GM18858 (cell line): ENCODE results near the gene NTM.

Experiments
- ATAC-seq: cut with Tn5 transposase; IDR thresholded peaks from one replicate; pipeline ENCODE4 v1.9.1; 2021; ENCODE audit not compliant: unreplicated experiment

The NTM gene

DNA sequence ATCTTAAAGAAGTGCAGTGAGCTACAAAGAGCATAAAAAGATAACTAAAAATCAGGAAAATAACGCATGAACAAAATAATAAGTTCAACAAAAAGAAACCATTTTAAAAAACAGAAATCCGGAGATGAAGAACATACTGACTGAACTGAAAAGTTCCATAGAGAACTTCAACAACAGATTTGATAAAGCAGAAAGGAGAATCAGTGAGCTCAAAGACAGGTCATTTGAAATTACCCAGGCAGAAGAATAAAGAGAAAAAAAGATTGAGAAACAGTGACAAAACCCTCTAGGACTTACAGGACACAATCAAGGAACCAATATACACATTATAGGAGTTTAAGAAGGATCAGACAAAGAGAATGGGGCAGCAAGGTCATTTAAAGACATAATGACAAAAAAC, 334.3 kb downstream of the NTM start:
- no peak for ATAC-seq

DNA sequence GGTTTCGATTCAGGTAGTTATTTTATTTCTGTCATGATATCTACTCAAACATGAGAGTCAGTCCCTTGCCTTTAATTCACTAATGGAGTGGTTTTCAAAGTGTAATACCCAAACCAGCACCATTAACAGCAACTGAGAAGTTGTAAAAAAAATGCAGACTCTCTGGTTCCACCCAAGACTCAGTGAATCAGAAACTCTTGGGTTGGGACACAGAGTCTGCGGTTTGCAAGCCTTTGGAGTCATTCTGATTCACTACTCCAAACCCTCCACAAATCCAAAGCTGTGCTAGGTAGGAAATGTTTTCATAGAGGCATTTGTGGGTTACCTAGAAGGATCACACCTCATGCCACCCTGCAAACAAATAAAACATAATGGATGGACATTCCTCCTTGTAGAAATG, 340.1 kb downstream of the NTM start:
- no peak for ATAC-seq

DNA sequence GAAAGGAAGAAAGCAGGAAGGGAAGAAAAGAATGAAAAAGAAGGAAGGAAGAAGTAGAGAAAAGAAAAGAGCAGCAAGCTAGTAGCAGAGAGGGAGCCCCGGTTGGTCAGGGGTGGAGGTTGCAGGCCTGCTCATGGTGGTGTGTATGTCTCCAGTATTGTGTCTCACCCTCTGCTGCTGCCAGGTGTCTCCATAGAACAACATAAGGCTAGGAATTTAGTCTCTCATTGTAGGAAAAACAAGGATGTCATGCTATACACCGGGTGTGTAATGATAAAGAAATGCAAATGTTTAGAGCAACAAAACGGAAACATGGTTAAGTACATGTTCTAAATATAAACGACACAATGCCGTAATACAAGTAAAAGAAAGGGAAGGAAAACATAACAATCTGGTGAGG, 342.5 kb downstream of the NTM start:
- no peak for ATAC-seq

DNA sequence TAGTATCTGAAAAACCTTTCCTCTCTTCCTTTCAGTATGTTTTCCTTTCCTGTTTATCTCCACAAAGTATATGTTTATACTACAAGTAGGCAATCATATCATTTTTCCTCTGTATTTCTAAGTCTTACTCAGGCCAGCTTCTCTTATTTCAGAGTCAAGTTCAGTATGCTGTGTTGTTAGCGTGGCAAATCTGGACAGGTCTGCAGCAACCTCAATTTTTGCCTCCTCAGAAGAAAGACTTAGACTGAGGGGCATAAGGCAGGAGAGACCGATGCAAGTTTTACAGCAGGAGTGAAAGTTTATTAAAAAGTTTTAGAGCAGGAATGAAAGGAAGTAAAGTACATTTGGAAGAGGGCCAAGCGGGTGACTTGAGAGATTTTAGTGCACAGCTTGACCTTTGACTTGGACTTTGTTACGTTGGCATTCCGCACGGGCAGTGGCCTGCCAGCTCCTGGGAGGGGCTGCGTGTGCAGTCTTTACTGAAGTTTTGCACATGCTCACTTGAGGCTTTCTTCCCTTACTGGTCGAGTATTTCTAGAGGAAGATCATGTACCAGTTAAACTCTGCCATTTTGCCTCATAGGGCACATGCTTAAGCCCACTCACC, 343.2 kb downstream of the NTM start:
- ATAC-seq = no peak

DNA sequence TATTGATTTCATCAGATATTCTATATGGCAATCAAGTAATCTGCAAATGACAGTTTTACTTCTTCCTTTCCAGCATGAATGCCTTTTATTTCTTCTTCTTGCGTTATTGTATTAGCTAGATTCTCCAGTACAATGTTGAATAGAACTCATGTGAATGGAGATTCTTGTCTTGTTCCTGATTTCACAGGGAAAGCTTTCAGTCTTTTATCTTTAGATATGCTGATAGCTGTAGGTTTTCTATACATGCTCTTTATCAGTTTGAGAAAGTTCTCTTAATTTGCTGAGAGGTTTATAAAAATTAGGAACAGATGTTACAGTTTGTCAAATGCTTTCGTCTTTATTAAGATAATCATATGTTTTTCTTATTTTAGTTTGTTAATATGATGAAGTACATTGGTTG, 347.2 kb downstream of the NTM start:
- no peak for ATAC-seq

DNA sequence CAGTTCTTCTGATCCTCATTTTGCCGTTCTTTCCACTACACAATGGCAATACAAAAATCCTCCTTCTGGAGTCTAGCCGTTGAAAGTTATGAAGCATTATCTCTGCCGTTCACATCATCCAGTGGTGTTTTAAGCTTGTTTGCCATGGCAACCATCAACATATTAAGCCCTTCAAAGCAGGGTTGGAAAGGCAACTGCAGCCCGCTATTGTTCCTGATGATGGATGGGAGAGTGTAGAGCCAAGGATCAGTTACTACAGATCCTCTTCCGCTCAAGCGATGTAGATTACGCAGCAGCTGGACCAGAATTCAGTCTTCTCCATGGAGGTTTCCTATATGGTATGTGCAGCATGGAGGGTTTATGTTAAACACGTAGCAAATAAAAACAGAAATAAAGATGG, 352.7 kb downstream of the NTM start:
- no peak for ATAC-seq

DNA sequence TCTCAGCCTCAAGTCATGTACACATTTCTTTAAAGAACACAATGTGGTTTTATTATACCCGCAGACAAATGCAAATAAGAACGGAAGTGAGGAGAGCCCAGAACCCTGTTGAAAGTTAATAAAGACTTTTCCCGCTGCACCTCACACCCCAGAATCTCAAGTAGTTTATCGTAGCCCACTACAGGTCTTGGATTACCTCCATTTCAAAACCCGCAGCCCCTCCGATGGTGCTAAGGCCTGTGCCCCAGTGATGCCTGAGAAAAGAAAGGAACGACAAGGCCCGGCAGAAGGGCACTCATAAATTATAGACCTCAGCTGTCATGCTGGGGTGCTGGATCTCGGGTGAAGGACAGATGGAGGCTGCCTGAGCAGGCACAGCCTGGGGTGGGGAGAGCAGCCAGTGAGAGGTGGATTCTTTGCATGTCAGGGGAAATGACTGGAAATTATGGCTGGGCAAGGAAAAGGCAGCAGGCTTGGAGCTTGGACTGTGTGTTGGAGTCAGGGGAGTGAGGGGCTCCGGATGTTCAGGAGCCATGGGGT, 354.1 kb downstream of the NTM start:
- no peak for ATAC-seq

DNA sequence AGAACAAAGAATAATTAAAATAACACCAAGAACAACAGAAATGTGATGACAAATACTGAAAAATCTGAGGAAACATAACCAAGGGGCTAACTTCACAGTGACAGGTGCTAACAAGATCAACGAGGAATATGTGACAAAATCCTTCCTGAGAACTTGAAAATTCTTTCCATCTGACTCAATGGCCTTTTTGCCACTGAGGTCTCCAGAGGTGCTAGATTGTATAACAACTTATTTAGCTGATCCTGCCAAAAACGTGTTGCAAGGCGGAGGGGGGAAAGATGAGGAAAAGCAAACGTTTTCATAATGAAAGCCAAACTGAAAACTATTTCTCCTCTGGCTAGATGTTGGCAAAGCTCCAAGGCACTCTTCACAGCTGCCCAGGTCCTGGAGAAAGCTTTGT, 364.5 kb downstream of the NTM start:
- ATAC-seq = no peak

DNA sequence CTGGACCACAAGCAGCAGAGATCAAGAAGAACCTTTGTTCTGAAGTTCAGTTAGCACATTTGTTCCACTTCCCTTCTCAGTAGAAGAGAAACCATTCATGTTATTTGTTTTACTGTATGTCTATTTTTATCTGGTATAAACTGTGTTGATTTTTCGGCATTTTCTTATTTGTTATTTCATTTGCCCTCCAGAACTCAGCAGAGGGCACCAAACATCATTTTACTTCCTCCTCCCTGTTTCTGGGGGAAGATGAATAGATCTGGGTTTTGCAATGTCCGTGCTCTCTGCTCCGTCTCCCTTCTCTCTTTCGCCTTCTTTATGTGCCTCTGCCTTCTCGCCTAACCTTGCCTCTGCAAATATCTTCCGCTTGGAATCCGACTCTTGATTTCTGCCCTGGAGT, 366.9 kb downstream of the NTM start:
- no peak for ATAC-seq

DNA sequence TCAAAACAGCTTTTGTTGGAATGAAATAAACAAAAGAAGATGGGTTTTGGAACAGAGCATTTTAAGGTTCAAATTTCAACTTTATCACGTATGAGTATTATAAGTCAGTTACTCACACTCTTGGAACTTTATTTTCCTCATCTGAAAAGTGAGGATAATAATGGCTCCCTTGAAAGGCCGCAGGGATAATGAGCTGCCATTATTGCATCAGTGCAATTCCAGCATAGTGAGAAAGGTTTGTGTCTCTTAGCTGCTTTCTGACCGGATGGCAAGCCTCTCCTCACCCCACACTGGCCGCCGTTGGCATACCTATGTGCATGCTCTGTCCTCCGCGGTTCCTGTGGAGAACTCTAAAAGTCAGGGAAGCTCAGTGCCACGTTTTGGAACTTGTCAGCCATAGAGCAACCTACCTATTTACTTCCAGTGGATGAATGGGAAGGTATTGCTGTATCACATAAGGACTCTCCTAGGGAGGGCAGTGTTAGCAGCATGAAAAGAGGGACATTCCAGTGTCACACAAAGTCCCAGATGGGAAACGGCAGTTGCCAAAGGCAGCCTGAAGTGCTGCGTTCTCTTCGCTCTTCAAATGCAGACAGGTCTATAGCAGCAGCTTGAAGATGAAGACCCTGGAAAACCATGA, 368.9 kb downstream of the NTM start:
- ATAC-seq = no peak

DNA sequence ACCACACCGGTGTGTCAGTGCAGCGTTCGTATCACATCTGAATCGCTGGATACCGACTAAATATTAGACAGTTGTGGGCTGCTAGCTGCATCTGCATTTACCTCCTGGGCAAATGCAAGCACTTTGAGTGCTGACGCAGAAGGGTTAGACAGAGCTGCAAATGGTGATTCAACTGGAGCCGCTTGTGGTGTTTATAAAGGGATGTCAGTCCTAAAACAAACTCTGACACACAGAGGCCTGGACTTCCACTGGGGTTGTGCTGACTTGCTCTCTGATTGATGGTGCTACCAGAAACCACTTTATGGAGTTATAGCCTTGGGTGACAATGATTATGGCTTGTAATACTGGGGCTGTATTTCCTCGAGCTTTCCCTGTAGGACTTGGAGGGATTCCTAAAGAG, 374.4 kb downstream of the NTM start:
- ATAC-seq = no peak

DNA sequence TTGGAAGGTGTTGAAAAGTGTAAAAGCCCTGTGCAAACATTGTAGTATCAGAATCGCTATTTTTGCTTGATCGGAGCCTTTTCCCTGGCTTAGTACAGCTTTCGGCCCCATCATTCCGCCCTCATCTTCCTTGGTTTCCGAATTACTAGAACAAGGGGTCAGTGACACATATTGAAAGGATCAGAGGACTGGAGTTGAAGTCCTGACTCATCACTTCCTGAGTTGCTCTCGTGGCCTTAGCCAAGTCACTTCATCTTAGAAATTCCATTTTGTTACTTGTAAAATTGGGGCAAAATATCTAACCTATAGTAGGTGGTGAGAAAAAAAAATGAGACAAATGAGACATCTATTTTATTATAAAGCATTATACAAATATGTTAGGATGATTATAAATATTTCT, 375.0 kb downstream of the NTM start:
- ATAC-seq = no peak

DNA sequence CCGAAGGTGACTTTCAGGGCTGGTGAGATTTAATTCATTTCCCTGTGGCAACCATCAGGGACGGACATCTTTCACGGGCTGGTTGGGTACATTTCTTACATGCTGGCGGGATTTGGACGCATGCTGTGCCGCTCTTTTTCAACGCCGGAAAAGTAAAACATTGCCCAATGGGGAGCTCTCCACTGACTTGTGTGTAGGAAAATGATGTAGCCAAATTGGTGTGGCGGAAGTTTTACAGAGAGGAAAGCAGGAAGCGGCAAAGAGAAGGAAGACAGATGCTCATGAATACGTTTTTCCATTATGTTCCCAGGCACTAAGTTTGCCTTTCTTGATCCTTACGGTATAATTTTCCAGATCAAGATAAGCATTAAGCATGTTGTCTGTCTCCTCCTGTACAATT, 375.8 kb downstream of the NTM start:
- ATAC-seq = no peak

DNA sequence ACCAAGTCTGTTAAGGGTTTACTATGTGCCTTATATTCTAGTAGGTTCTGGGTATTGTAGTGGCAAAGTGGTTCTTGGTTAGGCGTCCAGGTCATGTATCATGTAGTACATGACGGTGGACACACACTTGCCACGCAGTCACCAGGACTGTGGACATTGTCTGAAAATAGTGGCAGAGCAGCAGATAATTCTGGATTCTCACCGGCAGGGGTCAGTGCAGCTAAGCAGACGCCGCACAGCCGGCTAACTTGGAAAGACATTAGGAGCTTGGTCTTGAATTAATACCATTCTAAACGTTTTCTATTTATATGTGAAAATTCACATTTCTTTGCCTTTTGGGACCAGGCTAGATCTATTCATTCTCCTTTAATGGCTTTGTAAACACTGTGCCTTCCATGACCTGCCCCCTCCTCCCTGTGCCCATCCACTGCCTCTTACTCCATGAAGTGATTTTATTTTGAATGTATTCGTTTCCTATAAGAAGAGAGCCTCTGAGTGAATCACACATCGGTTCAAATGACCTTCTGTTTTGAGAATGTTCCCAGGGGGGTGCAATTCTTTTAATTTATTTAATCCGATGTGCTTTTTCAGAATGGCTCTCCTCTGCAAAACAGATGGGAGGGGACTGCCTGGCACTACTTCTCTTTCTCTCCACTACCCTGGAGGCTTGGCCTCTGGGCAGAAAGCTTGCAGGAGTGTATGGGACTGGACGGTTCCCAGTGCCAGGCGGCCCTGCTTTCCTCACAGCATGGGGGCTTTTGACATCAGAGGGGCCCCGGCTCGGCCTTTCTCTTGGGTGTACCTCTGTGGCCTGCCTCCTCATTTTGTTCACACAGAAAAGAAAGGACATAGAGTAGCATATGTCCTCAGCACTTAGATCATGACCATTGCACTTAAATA, 378.0 kb downstream of the NTM start:
- ATAC-seq = no peak

DNA sequence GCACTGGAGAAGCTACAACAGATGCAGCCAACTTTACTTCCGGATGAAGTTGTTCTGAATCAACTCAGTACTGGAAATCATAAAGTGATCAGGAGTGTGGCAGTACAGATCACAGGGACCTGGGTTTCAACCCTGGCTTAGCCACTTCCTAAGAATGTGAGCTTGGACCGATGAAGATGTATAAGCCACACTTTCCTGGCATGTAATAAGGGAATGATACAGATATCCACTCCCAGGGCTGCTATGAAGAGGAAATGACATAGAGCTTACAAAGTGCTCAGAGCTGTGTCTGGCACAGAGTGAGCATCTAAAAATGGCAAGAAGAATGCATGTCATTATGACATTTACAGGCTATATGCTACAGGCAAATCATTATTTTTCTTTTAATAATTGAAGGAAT, 378.7 kb downstream of the NTM start:
- ATAC-seq = no peak

DNA sequence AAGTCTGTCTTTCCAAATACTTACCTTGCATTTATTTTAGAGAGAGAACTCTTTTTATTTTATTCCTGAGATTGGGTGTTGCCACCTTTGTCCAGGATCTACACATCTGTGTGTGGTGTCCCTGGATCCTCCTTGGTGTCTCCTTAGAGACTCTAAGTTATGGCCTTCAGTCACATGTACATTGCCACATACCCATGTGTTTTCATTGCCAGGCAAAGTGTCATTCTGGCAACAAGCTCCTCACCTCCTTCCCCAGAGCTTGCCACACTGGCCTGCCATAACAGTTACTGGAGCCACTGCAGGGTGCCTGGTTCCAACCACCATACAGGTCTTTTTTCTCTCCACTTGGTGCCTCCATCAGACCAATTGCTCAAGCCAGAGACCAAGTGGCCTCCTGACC, 379.7 kb downstream of the NTM start:
- ATAC-seq = no peak

DNA sequence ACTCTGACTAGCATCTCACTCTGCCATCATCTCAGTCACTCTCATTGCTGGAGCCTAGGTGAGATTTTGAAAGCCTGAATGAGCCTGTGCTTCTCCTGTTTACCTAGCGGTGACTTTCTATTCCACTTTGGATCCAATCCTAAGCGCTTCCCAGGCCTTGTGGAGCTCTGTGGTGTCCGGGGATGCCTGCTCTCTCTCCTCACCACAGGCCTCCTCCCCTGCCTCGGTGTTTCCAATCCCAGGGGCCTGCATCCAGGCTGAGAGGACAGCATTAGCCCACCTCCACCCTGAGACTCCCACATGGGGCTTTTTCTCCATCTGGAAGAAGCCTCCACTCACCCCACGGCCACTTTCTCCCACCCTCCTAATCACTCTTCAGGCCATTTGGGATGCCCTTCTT, 380.3 kb downstream of the NTM start:
- no peak for ATAC-seq

DNA sequence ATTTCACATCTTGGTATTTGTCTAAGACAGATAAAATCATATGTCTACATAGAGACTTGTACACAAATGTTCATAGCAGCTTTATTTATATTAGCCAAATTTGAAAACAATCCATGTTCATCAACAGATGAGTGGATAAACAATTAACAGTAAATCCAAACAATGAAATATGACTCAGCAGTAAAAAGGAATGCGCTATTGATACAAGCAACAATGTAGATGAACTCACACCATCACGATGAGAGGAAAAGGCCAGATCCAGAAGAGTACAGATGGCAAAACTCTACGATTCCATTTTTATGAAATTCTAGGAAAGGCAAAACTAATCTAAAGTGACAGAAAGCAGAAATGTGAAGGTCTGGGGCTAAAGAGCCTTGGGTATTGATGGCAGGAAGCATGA, 384.3 kb downstream of the NTM start:
- ATAC-seq = no peak

DNA sequence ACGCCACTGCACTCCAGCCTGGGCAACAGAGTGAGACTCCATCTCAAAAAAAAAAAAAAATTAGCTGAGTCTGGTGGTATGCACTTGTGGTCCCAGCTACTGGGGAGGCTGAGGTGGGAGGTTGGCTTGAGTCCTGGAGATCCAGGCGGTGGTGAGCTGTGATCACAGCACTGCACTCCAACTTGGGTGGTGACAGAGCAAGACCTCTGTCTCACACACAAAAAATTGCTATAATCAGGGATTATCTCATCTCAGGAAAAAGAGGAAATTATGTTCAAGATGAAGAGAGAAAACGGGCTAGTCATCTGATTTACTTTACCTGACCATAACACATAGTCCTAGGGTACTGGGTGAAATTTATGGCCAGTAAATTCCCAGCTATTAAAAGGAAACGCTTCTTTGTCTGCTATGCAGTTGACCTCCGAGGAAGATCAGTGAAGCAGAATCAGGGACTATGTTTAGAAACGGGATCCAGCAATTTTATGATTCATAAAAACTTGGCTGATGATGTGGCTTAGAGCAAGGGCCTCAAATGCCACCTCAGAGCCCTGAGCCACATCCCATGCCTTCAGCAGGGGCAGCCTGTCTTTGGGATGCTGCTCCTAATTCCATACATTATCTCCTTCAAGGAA, 386.2 kb downstream of the NTM start:
- no peak for ATAC-seq

DNA sequence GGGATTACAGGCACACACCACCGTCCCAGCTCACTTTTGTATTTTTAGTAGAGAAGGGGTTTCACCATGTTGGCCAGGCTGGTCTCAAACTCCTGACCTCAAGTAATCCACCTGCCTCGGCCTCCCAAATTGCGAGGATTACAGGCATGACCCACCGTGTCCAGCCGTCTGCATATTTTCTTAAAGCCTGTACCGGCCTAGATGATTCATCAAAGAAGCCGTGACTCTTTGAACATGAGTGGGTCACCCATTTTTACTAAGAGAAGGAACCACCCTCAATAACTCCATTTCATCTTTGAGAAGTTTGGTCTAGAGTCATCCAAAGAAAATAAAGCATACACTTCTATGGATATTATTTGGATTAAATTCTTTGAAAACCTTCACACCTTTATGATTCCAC, 388.3 kb downstream of the NTM start:
- ATAC-seq = no peak

DNA sequence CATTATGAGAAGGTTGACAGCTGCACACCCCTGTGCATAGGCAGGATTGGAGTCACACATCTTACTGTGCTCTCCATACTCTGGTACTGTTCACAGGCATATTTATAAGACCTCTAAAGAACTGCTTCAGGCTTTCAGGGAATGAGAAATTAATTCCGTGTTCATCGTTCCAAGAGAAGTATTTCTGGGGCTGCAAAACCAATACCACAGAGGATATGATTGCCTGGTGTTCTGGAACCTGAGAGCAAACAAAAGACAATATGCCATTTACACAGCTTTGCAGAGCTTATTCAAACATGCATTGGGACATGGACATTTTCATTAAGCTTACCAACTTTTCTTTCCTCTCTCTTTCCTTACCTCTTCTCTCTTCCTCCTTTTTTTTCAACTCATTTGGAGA, 388.7 kb downstream of the NTM start:
- ATAC-seq = no peak
